AG10803 (cell line): ENCODE measurements around the gene INPP4A.

Experiments
- DNase-seq: peaks from one replicate; pipeline ENCODE4 v3.0.0; 2010; ENCODE audit warnings: low read depth
- H3K4me3 ChIP-seq: 2 replicates; pipeline ENCODE4 v1.5.1; 2011; ENCODE audit warnings: mild to moderate bottlenecking, low read length, control low read depth
- CTCF ChIP-seq: conservative IDR thresholded peaks from 2 replicates; pipeline ENCODE4 v1.5.1; 2011; ENCODE audit warnings: mild to moderate bottlenecking, low read length, control low read depth, inconsistent platforms

The INPP4A gene

GRCh38 chr2:98483257-98483861 is 38.7 kb downstream of the INPP4A start:
- TF ChIP-seq CTCF: no peak
- no peak overlapping the region for H3K4me3 ChIP-seq
- no peak for DNase-seq

DNA sequence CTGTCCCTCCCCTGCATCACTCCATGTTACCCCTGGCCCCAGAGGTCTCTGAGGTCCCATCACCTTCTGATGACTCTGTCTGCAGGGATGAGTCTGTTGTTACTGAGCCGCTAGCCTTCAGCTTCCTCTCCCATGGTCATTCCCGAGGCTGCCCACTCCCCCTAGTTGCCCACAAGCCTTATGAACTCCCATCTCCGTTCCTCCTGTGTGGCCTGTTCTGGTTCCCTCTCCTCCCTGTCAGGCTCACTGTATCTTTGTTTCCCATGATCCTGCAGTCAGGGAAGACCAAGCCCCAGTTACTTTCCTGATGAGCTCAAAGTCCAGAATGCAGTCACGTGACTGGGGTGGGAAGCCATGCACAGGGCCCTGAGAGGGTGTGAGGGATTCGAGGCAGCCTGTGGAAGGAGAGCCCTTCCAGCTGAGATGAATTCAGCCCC is 39.5 kb downstream of the INPP4A start:
- TF ChIP-seq CTCF: no peak
- DNase-seq: no peak
- no peak overlapping the region for H3K4me3 ChIP-seq

GRCh38 chr2:98484652-98485452 is 40.2 kb downstream of the INPP4A start:
- TF ChIP-seq CTCF: no peak
- H3K4me3 ChIP-seq: no peak overlapping the region

DNA sequence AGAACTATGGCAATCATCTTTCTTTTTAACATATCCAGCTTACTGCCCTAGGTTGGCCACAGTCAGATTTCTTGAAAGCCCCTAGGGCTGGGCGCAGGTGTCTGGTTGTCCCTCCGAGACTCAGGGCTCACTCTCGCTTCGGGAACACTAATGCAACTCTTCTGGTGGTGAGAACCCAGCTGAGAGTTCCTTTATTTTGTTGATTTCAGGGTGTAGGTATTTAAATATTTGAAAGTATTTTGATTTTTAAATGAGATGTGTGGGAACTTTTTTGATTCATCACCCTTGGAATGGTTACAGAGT is 40.7 kb downstream of the INPP4A start:
- H3K4me3 ChIP-seq: no peak overlapping the region
- DNase-seq: no peak
- TF ChIP-seq CTCF: no peak

More at GRCh38 chr2:98484652-98485452, 40.2 kb downstream of the INPP4A start:
- no peak for DNase-seq

DNA sequence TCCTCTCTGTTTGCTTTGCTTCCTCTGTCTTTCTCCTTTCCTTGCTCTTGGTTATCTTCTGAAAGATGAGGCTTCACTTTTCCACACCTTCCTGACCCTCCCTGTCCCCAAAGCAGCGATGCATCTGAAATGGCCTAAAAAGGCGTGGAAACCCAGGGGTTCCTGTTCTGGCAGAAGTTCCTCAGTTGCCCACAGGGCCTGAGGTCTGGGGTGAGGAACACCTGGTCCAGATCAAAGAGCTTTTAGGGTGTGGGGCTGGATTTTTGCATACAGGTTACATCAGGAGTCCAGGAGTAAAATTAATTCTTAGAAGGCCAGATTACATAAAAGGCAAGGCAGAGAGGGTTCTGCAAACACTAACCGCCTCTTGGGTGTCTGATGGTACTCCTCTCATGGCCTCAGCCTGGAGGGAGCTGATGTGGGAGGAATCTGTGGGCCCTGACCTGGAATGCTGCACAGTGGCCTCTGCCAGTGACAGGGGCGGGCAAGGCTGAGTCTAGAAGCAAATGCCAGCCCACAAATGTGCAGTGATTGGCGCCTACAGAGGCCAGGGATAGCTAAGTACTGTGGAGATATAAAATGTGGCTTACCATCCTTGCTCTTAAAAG is 41.8 kb downstream of the INPP4A start:
- no peak overlapping the region for H3K4me3 ChIP-seq
- no peak for TF ChIP-seq CTCF
- no peak for DNase-seq

DNA sequence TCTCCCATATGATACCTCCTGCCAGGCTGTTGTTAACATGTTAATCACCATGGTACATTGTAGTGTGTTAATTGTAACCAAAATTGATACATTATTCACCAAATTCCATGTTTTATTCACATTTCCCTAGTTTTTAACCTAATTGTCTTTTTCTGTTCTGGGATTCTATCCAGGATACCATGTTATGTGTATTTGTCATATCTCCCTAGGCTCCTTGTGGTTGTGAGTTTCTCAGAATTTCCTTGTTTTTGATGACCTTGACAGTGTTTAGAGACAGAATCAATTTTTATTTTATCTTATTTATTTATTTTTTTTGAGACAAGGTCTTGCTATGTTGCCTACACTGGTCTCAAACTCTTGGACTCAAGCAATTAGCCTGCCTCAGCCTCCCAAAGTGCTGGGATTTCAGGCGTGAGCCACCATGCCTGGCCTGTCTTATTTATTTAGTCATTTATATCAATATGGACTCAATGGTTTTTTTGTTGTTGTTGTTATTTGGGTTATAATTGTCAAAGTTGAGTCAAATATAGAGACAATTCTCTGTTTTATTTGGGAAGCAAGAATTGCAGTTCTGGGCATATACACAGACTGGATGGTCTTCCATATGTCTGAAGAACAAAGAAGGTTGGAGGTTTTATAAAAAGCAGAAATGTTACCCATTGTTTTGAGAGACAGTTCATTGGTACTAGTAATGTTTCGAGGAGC is 42.6 kb downstream of the INPP4A start:
- no peak for TF ChIP-seq CTCF
- H3K4me3 ChIP-seq: no peak overlapping the region
- DNase-seq: no peak
